Stimulated activated CD4-positive, alpha-beta T cell treated with anti-CD3 and anti-CD28 coated beads, Interleukin-15, amount 100 ng/mL, for 48 hours (primary cell): Measurements from ENCODE around the gene MRPL14.
"Not testable (repeated sequence)": the region's sequence is repeated elsewhere in the genome, so short reads cannot be mapped to it uniquely, and the experiment has no call there.

Experiments
- DNase-seq, 2 donors: peaks; one replicate each; pipeline ENCODE4 v3.0.0-alpha.2; 2020; ENCODE audit warnings: low read depth in 2 of 2

Gene MRPL14

DNA sequence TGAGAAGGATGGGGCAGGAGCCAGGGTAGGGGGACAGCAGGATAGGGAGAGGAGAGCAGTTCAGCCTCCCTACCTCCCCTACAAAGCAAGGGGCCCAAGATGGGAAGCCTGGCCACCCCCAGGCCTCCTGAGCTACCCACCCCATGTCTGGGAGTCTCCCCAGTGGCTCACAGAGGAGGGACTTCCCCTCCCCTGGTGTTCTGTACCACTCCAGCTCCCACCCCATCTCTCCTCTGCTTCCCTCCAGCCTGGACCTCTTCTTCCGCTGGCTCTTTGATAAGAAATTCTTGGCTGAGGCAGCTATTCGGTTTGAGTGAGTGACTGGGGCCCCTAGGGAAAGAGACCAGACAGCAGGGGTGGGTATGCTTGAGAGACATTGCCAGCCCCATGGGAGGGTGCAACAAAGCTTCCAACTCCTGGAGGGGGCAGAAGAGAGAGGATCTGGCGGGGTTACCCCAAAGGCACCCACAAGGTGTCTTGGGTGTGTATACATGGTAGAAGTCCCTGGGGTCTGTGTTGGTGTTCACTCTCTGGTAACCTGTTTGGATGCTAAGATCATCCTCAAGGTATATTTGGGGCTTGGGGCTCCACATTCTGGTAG, 23.2 kb upstream of the MRPL14 start:
- DNase-seq: no peak

- no peak for DNase-seq
Observed at GRCh38 chr6:44149369-44150012, 22.2 kb upstream of the MRPL14 start.

DNA sequence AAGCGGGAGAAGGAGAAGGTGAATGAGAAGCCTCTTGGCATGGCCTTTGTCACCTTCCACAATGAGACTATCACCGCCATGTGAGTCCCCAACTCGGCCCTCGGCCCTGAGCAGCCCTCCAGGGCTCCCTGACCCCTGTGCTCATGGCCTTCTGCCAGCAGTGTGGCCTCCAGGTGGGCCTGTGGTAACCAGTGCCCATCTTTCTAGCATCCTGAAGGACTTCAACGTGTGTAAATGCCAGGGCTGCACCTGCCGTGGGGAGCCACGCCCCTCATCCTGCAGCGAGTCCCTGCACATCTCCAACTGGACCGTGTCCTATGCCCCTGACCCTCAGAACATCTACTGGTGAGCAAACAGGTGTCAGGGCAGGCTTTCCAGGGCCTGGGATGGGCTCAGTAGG, 21.1 kb upstream of the MRPL14 start:
- DNase-seq: no peak

- no peak for DNase-seq
Observed at GRCh38 chr6:44147256-44147655, 20.0 kb upstream of the MRPL14 start.

DNA sequence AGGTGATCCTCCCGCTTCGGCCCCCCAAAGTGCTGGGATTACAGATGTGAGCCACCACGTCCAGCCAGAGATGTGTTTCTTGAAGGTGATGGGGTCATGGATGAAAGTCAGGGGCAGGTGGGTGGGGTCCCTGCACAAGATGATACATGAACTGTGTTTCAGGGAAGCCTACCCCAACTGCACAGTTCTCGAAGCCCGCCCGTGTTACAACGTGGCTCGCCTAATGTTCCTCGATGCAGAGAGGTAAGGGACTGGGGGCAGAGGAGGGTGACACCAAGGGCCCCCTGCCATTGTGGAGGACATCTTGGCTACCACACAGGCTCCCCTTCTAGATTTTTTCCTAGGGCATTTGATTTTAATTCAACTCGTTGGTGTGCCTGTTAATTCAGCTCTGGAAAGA, 19.4 kb upstream of the MRPL14 start:
- DNase-seq: no peak

DNA sequence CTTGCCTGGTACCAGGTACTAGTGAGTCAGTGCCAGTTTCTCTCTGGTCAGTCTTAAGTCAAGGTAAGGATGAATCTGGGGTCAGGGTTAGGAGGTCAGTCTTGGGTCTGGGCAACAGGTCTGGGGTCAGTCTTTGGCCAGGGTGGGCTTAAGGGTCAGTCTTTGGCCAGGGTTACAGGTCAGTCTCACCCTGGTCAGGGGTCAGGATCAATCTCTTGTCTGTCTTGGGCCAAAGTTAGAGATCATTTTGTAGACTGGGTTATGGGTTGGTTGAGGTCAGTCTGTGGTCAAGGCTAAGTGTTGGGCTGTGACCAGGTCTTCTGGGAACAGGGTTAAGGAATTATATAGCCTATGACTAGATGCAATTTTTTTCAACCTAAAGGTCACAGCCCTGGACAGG, 18.6 kb upstream of the MRPL14 start:
- no peak for DNase-seq

DNA sequence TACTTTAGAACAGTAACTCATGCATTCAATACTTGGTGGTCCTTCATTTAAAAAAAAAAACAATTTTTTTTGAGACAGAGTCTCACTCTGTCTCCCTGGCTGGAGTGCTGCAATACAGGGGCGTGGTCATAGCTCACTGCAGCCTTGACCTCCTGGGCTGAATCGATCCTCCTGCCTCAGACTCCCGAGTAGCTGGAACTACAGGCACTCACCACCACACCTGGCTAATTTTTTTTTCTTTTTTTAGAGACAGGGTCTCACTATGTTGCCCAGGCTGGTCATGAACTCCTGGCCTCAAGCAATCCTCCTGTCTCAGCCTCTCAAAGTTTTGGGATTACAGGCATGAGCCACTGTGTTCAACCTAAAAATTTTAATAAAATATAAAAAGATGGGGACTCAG, 17.3 kb upstream of the MRPL14 start:
- not testable (repeated sequence) for DNase-seq

- no peak for DNase-seq
Observed at GRCh38 chr6:44143731-44144130, 16.5 kb upstream of the MRPL14 start.

DNA sequence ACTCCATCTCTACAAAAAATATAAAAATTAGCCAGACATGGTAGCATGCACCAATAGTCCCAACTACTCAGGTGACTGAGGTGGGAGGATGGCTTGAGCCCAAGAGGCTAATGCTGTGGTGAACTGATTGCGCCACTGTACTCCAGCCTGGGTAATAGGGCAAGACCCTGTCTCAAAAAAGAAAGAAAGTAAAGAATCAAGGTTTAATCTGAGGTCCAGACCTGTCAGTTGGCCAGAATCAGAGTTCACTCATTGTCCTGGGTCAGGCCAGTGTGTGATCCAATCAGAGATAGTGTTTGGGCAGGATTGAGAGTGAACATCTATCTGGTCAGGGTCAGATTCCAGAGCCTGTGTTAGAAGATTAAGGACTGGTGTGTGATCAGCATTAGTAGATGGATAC, 15.6 kb upstream of the MRPL14 start:
- DNase-seq: no peak

GRCh38 chr6:44139351-44139743, 12.1 kb upstream of the MRPL14 start:
- DNase-seq: no peak

- DNase-seq: no peak
Observed at GRCh38 chr6:44138717-44139350, 11.6 kb upstream of the MRPL14 start.

- no peak for DNase-seq
Observed at GRCh38 chr6:44135875-44136274, 8.6 kb upstream of the MRPL14 start.

DNA sequence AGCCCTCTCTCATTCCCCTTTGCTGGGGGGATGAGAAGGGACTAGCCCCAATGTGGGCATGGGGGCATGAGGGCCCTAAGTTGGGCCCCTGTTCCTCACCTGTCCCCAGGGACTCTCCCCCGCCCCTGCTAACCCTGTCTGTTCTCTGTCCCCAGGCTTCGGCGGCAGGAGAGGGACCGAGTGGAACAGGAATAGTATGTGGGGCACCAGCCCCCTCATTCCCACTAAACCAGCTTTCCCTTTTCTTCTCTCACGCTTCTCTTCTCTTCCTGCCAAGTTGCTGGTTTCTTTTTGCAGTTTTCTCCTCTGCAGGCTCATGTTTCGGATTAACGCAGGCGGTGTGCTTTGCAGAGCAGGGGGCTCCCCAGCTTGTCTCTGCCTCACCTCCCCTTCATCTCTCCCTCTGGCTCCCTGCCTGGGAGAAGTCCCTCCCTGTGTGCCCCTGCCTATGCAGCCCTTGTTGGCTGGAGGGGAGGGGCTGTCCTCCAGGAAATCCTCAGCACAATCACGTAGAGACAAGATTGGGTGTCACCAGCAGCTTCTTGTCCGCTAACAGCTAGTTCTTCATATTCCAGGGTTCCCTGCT, 8.0 kb upstream of the MRPL14 start:
- no peak for DNase-seq

GRCh38 chr6:44133981-44134711, 6.9 kb upstream of the MRPL14 start:
- DNase-seq: no peak

GRCh38 chr6:44133003-44133931, 6.0 kb upstream of the MRPL14 start:
- DNase-seq: no peak

DNA sequence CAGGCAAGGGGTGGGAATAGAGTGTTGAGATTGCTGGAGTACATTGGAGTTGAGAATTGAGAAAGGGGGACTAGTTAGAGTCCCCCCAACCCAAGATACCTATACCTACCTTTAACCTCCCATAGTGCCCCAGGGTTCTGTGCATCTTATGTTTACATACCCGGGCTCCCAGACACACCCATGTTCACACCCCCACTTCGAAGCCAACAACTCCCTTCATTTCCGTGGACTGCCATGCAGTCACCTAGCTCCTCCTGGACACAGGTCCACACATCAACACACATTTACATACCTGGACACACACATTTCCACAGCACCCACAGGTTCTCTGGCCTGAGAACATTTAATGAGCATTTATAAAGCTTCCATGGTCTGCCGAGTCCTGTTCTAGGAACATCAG, 5.2 kb upstream of the MRPL14 start:
- no peak for DNase-seq

- no peak for DNase-seq
Observed at GRCh38 chr6:44131892-44132291, 4.6 kb upstream of the MRPL14 start.

DNA sequence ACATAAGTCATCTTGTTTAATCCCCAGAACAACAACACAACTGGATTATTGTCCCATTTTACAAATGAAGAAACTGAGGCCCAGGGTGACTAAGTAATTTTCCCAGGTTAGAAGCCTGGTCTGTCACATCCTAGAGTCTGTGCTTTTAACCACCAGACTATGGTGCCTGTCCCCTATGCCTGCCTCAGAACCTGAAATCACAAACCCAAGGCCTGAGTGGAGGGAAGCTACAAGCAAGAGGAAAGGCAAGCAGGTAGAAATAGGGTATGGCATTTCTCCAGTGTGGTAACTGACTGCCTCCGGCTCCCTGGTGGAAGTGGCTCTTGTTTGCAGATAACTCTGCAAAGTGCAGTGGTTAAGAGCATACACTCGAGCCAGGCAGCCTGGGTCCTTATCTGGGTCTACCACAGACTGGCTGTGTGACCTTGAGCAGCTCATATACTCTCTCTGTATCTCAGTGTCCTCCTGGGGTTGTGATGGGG, 2.6 kb upstream of the MRPL14 start:
- DNase-seq: no peak

DNA sequence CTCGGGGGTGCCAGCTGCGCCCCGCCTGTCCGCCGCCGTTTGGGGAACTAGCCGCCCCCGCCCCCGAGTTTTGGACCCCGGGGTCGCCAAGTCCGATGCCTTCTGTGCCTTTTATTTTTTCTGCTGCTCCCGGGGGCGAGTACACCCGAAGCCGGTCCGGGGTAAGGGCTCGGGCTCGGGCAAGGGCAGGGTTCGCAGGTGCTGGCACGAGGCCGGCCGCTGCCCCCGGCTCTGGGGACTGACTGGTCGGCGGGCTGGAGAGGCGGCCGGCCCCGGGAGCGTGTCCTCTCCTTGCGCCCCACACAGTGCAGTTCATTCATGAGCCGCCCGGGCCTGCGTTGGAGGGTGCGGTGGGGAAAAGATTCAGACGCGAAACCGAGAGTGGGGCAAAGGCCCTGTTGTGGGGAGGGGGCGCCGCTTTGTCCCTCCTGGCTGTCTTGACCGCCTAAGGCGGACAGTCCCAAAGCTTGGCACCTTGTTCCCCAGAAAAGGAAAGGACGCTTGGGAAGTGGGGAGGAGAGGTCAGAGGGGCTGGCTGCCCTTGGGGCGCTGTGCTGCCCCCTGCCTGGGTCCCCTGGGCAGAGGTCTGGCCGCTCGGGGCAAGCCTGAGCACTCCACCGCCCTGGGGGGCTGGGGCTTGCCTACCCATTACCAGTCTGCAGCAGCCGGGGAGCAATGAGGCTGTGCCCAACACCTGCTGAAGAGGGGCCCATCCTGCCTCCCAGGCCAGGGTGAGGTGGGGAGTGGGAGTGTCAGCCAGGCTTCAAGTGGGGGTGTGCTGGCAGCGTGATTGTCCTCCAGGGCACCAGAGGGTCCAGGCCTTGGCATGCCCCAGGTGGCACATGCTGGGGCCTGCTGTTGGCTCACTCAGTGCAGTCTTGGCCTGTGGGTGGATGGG, 1.0 kb upstream of the MRPL14 start:
- no peak for DNase-seq
